ENCODE data around the gene ZNF784.

The ZNF784 gene

DNA sequence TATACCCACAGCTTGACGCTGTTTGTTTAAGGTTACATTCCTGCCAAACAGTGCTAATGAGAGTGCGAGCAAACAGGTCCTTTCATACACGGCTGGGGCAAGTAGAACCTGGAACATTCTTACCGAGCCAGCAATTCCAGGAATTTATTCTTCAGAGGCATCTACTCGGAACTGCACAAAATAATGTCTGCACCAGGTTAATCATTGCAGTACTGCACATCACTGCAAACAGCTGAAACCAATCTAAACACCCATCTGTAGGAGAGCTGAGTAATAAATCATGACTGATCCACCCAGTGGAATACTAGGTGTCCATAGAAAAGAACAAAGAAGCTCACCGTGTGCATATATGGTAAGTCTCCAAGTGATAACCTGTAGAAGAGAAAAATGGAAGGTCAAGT, 42.5 kb downstream of the ZNF784 start:
- TF ChIP-seq TCF12 (IDR thresholded peaks at IDR 0.05; ENCODE audit: low read depth): no peak
- no peak for TF ChIP-seq EP300 (IDR thresholded peaks at IDR 0.05; ENCODE audit: borderline replicate concordance)
- no peak for TF ChIP-seq TAF1 (IDR thresholded peaks at IDR 0.05; ENCODE audit: low read depth)
- no peak for TF ChIP-seq FOXM1 (IDR thresholded peaks at IDR 0.05; ENCODE audit: borderline replicate concordance, low read depth)
- TF ChIP-seq, protein P1, sequence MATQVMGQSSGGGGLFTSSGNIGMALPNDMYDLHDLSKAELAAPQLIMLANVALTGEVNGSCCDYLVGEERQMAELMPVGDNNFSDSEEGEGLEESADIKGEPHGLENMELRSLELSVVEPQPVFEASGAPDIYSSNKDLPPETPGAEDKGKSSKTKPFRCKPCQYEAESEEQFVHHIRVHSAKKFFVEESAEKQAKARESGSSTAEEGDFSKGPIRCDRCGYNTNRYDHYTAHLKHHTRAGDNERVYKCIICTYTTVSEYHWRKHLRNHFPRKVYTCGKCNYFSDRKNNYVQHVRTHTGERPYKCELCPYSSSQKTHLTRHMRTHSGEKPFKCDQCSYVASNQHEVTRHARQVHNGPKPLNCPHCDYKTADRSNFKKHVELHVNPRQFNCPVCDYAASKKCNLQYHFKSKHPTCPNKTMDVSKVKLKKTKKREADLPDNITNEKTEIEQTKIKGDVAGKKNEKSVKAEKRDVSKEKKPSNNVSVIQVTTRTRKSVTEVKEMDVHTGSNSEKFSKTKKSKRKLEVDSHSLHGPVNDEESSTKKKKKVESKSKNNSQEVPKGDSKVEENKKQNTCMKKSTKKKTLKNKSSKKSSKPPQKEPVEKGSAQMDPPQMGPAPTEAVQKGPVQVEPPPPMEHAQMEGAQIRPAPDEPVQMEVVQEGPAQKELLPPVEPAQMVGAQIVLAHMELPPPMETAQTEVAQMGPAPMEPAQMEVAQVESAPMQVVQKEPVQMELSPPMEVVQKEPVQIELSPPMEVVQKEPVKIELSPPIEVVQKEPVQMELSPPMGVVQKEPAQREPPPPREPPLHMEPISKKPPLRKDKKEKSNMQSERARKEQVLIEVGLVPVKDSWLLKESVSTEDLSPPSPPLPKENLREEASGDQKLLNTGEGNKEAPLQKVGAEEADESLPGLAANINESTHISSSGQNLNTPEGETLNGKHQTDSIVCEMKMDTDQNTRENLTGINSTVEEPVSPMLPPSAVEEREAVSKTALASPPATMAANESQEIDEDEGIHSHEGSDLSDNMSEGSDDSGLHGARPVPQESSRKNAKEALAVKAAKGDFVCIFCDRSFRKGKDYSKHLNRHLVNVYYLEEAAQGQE (IDR thresholded peaks at IDR 0.05; ENCODE audit: low read depth): no peak
- TF ChIP-seq CREB1 (IDR thresholded peaks at IDR 0.05; ENCODE audit: low read depth): no peak
- no peak for TF ChIP-seq CEBPB (IDR thresholded peaks at IDR 0.05)
- TF ChIP-seq, protein P2, sequence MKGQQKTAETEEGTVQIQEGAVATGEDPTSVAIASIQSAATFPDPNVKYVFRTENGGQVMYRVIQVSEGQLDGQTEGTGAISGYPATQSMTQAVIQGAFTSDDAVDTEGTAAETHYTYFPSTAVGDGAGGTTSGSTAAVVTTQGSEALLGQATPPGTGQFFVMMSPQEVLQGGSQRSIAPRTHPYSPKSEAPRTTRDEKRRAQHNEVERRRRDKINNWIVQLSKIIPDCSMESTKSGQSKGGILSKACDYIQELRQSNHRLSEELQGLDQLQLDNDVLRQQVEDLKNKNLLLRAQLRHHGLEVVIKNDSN (IDR thresholded peaks at IDR 0.05): no peak
- TF ChIP-seq ZBTB7A (IDR thresholded peaks at IDR 0.05; ENCODE audit: low read depth): no peak
- TF ChIP-seq EGR1 (IDR thresholded peaks at IDR 0.05): no peak
- no peak for TF ChIP-seq RAD21 (IDR thresholded peaks at IDR 0.05; ENCODE audit: low read depth)
- TF ChIP-seq, protein P3, sequence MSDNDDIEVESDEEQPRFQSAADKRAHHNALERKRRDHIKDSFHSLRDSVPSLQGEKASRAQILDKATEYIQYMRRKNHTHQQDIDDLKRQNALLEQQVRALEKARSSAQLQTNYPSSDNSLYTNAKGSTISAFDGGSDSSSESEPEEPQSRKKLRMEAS (IDR thresholded peaks at IDR 0.05): no peak
- no peak for TF ChIP-seq TEAD4 (IDR thresholded peaks at IDR 0.05)
- no peak for TF ChIP-seq NFIC (IDR thresholded peaks at IDR 0.05)
- TF ChIP-seq YY1 (IDR thresholded peaks at IDR 0.05; ENCODE audit: low read depth): no peak

DNA sequence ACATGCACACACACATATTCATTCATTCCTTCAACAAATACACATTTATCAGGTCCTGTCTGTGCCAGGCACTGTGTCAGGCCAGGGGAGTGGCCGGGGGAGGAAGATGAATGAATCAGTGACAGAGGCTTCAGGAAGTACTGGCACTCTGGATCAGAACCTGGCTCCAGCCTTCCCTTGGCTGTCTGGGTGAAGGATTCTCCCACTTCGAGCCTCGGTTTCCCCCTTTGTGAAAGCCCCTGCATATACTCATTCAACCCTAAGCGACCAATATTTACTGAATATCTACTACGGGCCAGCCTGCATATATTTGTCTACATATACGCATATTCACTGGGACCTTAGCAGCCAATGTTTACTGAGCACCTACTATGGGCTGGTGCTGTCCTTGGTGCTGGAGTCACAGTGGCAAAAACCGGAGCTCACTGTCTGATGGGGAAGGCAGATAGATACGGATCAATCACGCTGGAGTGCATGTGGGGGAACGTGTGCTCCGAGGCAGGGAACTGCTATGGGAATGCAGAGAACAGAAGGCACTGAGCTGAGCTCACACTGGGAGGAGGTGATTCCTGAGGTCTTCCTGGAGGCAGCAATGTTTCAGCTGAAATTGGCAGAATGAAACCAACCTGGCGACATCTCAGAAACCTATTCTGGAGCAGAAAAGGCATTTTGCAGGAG, 43.1 kb downstream of the ZNF784 start:
- no peak for TF ChIP-seq TEAD4 (IDR thresholded peaks at IDR 0.05)
- TF ChIP-seq CEBPB (IDR thresholded peaks at IDR 0.05): no peak
- TF ChIP-seq, protein P1 (IDR thresholded peaks at IDR 0.05; ENCODE audit: low read depth): peak; percentile 97
- TF ChIP-seq, protein P3 (IDR thresholded peaks at IDR 0.05): 0 out of 2 replicates have a peak, but pooled peaks have one; percentile 16

- TF ChIP-seq CEBPB (IDR thresholded peaks at IDR 0.05) (peak; percentile 9; the same call in 1 of the 2 replicates), TAF1 (IDR thresholded peaks at IDR 0.05; ENCODE audit: low read depth) (no peak; the same call in 1 of the 2 replicates), FOXM1 (IDR thresholded peaks at IDR 0.05; ENCODE audit: borderline replicate concordance, low read depth) (no peak), EP300 (IDR thresholded peaks at IDR 0.05; ENCODE audit: borderline replicate concordance) (no peak), CREB1 (IDR thresholded peaks at IDR 0.05; ENCODE audit: low read depth) (no peak), EGR1 (IDR thresholded peaks at IDR 0.05) (no peak), YY1 (IDR thresholded peaks at IDR 0.05; ENCODE audit: low read depth) (peak; percentile 70), NFIC (IDR thresholded peaks at IDR 0.05) (peak; percentile 28; the same call in 1 of the 2 replicates), ZBTB7A (IDR thresholded peaks at IDR 0.05; ENCODE audit: low read depth) (peak; percentile 83; the same call in 1 of the 2 replicates), TCF12 (IDR thresholded peaks at IDR 0.05; ENCODE audit: low read depth) (0 out of 2 replicates have a peak, but pooled peaks have one; percentile 43), TEAD4 (IDR thresholded peaks at IDR 0.05) (0 out of 2 replicates have a peak, but pooled peaks have one; percentile 29), RAD21 (IDR thresholded peaks at IDR 0.05; ENCODE audit: low read depth) (no peak)
- TF ChIP-seq, protein P3 (IDR thresholded peaks at IDR 0.05): peak; percentile 74
- TF ChIP-seq, protein P1 (IDR thresholded peaks at IDR 0.05; ENCODE audit: low read depth): no peak
- TF ChIP-seq, protein P2 (IDR thresholded peaks at IDR 0.05): peak; percentile 57; the same call in 1 of the 2 replicates
These were observed 43.7 kb downstream of the ZNF784 start, which contains the start of gene ZNF579 for GRCh38 chr19:55580628-55581144. Gene ZNF579, minus strand, starts transcription at chr19:55580848. Its CDS starts 1,209 bp downstream, at chr19:55579639.

Data from Ishikawa (cell line).